Kidney (tissue), 14 donors: ENCODE data around the gene VDAC2. TPM values are rescaled to one million over a fixed set of nuclear protein-coding genes. Genes with fewer than 3 reads are reported as not detected.

Experiments
- DNase-seq, 5 donors: peaks; one replicate each; pipeline ENCODE4 v3.0.0-alpha.2; 2013 to 2020
- FAIRE-seq: peaks from 2 replicates; lab custom pipeline; 2012; peaks lifted over from hg19 to GRCh38; lab: Jason Lieb, UNC
- H3K27ac ChIP-seq, 2 donors: one replicate each; pipeline ENCODE4 v1.7.0; 2013; ENCODE audit warnings: low read depth in 2 of 2, low read length in 2 of 2, inconsistent platforms in 1 of 2
- H3K27me3 ChIP-seq: one replicate; pipeline ENCODE4 v1.7.1; 2013; ENCODE audit warnings: low read length, inconsistent platforms; ENCODE audit not compliant: control insufficient read depth, insufficient read depth
- H3K36me3 ChIP-seq, 3 donors: one replicate each; pipeline versions ENCODE4 v1.7.0 to v1.7.1; 2013; ENCODE audit warnings: low read length in 3 of 3, control low read depth in 1 of 3, inconsistent platforms in 1 of 3; ENCODE audit not compliant: insufficient read depth in 3 of 3, control insufficient read depth in 2 of 3
- H3K4me1 ChIP-seq, 3 donors: one replicate each; pipeline versions ENCODE4 v1.7.0 to v1.7.1; 2013; ENCODE audit warnings: low read length in 3 of 3, inconsistent platforms in 1 of 3, low read depth in 1 of 3; ENCODE audit not compliant: control insufficient read depth in 2 of 3, insufficient read depth in 2 of 3
- H3K4me3 ChIP-seq, 3 donors: one replicate each; pipeline versions ENCODE4 v1.7.0 to v1.8.1; 2013; ENCODE audit warnings: low read length in 3 of 3, control low read depth in 1 of 3, inconsistent platforms in 1 of 3
- H3K9ac ChIP-seq, 3 donors: one replicate each; pipeline versions ENCODE4 v1.7.0 to v1.7.1; 2013; ENCODE audit warnings: low read length in 3 of 3, control low read depth in 1 of 3, inconsistent platforms in 1 of 3
- H3K9me3 ChIP-seq, 3 donors: one replicate each; pipeline versions ENCODE4 v1.7.0 to v1.7.1; 2013; ENCODE audit warnings: low read length in 3 of 3, control low read depth in 1 of 3, inconsistent platforms in 1 of 3; ENCODE audit not compliant: control insufficient read depth in 2 of 3, insufficient read depth in 1 of 3
- CTCF ChIP-seq: IDR thresholded peaks from 3 replicates; pipeline ENCODE4 v1.5.1; 2012; ENCODE audit warnings: mild to moderate bottlenecking, moderate library complexity, borderline replicate concordance; ENCODE audit not compliant: insufficient read depth; ENCODE audit errors: extremely low read depth
- intact Hi-C: fragments of 100-400 bp; cut with DNase I; formaldehyde crosslinking; loops from one replicate; pipeline ENCODE4 v1.11.1; 2022
- polyA plus RNA-seq: library from polyadenylated mRNA; stranded (reverse); fragments of 350-450 nt; fragmentation: Illumina TruSeq; extraction: RNeasy Lipid Tissue Mini Kit (QIAGEN cat#74804); gene quantifications from one replicate; pipeline ENCODE4 v1.2.3, GENCODE V29; 2014; ENCODE audit warnings: low read depth, low replicate concordance; ENCODE audit not compliant: insufficient read depth
- total RNA-seq: library from RNA; stranded (reverse); fragmentation: NEBNext Ultra II Directional; extraction: Animal tissue kit (Norgen Biotek cat#: 25700); gene quantifications from one replicate; pipeline ENCODE4 v1.2.1, GENCODE V29; 2021
- donor health status: control.
- donor health status: control.
- donor health status: control.
- donor health status: control.
- donor health status: control.
- donor health status: DM: yes; HTN: yes; CAD: no.
- donor health status: Normal renal cell carcinoma (clear cell type).

The VDAC2 gene
- total and polyA plus RNA-seq, 2 donors from 2014 or later, result 128 to 211 TPM

- Histone ChIP-seq H3K36me3 (peaks cover 6 to 24% (median 15%) of the 10 kb centered on the region in 3 donors), H3K4me3 (peak overlapping the region; percentile 39 to 72 (median 63)), H3K9ac (peak overlapping the region in 2 of 3 donors; percentile 58 to 66), H3K9me3 (no peaks in the 10 kb centered on the region), H3K4me1 (peaks cover 0 to 3% (median 0%) of the 10 kb centered on the region in 3 donors), H3K27me3 (no peaks in the 10 kb centered on the region), H3K27ac (peak overlapping the region; percentile 57 to 63)
- peak; percentile 51 to 83 (median 58) for DNase-seq
- FAIRE-seq, result no peak
- intact Hi-C loops, result no loop called here
- no peak for TF ChIP-seq CTCF
These were observed 24.2 kb downstream of the VDAC2 start for GRCh38 chr10:75234683-75235374.

GRCh38 chr10:75235375-75236177 is 25.0 kb downstream of the VDAC2 start, which contains the start of gene COMTD1:
Gene COMTD1 (minus strand): TSS chr10:75235957. CDS start chr10:75235928, 29 bp downstream.
- Histone ChIP-seq H3K27ac (peak within 1 kb of the TSS; percentile 57 to 63), H3K27me3 (no peaks in the 10 kb centered on the region), H3K9ac (peak within 1 kb of the TSS in 2 of 3 donors; percentile 66 to 73), H3K4me3 (peak within 1 kb of the TSS; percentile 30 to 72 (median 63)), H3K36me3 (peaks cover 6 to 21% (median 15%) of the 10 kb centered on the region in 3 donors), H3K4me1 (peaks cover 0 to 3% (median 0%) of the 10 kb centered on the region in 3 donors), H3K9me3 (no peaks in the 10 kb centered on the region)
- peak; percentile 100 for TF ChIP-seq CTCF
- peak; percentile 93 to 98 (median 95) for DNase-seq
- no peak for FAIRE-seq
- intact Hi-C loops, result no loop called here

GRCh38 chr10:75236178-75236825 is 25.7 kb downstream of the VDAC2 start:
- H3K9ac ChIP-seq, result peak overlapping the region in 1 of 3 donors; percentile 73
- FAIRE-seq (no peak), DNase-seq (no peak)
- H3K27me3 ChIP-seq, result no peaks in the 10 kb centered on the region
- no peak overlapping the region for H3K27ac ChIP-seq
- H3K4me1 ChIP-seq, result peaks cover 0 to 3% (median 0%) of the 10 kb centered on the region in 3 donors
- TF ChIP-seq CTCF, result no peak
- no peaks in the 10 kb centered on the region for H3K9me3 ChIP-seq
- peaks cover 3 to 15% (median 13%) of the 10 kb centered on the region in 3 donors for H3K36me3 ChIP-seq
- intact Hi-C loops, result no loop called here
- no peak overlapping the region for H3K4me3 ChIP-seq
